GM19455 (cell line): ENCODE data around the gene SUMO2.
"Not testable (repeated sequence)": the region's sequence is repeated elsewhere in the genome, so short reads cannot be mapped to it uniquely, and the experiment has no call there.

Source experiments
- ATAC-seq: cut with Tn5 transposase; IDR thresholded peaks from one replicate; pipeline ENCODE4 v1.9.1; 2021; ENCODE audit not compliant: unreplicated experiment

Gene SUMO2

DNA sequence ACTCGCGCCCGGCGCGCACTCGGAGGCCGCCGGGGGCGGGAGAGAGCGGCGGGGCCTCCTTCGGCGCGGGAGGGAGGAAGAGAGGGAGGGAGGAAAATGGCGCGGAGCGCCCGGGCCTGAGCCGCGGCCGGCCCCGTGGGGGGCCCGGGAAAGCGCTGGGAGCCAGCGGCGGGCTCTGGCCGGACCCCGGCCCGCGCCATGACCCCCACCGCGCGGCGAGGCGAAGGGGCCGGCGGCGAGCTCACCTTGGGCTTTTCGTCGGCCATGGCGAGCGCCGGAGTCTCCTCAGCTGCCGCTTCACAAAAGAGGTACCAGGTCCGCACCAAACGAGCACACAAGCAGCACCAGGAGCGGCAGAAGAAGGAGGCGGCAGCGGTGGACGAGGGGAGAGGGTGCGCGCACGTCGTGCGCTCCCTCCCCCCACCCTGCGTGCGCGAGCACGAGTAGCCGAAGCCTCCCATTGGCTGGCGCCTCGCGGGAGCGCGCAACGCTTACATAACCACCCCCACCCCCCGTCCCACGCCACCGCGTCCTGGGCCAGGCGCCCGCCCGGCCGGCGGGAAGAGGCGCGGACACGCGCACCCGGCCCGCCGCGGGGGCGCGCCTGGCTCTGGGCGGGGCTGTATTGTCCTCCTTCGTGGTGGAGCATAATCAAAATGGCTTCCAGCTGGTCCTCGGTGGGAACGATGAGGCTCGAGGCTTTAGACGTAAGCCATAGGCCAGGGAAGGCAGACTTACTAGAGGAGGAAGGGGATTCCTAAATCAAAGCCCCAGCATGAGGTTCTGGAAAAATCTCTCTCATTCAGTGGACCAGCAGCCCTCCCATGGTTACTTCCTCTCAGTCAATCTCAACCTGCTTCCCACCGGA lies at the start of gene SUMO2:
SUMO2 (minus strand) TSS at position 391 of the 868 bp plus-strand sequence; CDS start at position 266, 125 bp downstream.
- peak; percentile 68 for ATAC-seq

DNA sequence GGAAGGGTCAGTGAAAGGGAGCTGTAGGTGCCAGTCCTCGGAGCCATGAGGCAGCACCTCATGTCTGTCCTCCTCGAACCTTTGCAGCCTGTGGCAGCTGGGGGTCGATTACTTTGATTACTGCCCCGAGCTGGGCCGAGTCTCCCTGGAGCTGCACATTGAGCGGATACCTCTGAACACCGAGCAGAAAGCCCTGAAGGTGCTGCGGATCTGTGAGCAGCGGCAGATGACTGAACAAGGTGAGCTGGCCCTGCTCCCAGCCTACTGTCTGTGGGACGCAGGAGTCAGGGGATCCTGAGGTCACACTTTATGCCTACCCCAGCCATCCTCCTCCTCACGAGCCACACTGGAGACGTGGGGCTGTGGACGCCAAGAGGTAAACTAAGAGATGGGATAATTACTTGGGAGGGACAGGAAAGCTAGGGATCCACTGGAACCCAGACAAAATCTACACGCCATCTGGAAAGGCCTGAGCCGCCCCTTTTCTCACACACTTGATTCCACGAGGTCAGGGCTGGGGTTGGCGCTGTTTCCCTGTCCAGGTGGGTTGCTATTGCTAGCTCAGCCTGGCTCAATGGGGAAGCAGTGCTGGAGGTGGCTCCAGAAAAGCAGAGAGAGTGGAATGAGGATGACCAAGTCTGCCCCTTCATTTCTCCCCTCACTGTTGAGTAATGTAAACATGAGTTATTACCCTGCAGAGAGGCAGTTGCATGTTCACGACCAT lies 49.1 kb upstream of the SUMO2 start:
- ATAC-seq, result no peak

DNA sequence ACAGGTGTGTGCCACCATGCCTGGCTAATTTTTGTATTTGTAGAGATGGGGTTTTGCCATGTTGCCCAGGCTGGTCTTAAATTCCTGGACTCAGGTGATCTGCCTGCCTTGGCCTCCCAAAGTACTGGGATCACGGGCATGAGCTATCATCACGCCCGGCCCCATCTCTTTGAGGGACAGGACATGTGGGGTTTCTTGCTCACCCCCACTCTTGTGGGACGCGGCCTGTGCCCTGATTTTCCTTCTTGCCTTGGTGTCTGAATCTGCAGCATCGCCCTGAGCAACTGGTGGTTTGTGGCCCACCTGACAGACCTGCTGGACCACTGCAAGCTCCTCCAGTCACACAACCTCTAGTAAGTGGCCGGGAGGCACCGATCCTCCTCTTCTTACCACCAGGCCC lies 48.3 kb upstream of the SUMO2 start:
- ATAC-seq, result no peak

DNA sequence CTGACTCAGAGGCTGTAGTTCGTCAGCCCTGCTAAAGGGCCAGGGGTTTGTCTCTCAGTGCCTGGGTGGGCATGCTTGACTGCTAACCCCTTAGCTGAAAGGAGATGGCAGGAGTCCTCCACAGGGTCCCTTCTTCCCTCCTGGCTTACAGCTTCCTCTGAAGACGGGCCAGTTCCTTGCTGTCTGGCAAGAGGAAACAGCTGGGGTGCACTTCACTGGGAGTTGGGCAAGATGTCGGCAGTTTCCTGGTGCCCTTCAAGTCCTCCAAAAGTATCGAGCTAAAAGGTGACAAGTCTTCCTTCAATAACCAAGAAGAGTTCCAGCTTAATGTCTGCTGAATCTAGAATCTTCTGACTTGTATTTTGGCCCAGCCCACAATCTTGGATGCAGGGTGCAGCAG lies 46.1 kb upstream of the SUMO2 start:
- ATAC-seq, result no peak

DNA sequence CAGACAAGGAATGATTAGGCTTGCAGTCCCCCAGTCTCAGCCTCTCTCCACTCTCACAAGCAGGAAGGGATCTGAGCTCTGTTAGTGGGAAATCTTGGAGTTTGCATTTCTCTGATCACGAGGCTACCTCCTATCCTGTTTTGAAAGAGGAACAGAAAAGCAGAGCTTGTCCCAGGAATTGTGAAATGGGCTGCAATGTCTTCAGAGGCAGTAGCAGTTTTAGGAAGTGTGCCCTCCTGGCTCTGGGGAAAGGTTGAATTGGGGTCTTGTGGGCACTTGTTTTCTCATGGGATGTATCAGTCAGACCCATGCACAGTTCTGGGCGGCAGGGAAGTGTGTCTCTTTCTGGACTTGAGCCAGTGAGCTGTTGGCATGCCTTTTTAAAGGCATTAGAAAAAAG lies 45.5 kb upstream of the SUMO2 start:
- ATAC-seq, result no peak

DNA sequence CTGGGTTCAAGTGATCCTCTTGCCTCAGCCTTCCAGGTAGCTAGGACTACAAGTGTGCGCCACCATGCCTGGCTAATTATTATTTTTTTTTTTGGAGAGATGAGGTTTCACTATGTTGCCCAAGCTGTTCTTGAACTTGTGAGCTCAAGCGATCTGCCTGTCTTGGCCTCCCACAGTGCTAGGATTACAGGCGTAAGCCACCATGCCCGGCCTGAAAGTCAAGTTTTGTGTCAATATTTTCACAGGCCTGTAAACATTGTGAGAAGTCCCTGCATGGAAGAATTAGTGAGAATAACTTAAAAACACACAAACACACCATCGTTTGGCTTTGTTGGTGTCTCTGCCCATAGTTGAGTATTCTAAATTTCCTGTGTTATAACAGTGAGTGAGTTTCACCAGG lies 45.0 kb upstream of the SUMO2 start:
- no peak for ATAC-seq

DNA sequence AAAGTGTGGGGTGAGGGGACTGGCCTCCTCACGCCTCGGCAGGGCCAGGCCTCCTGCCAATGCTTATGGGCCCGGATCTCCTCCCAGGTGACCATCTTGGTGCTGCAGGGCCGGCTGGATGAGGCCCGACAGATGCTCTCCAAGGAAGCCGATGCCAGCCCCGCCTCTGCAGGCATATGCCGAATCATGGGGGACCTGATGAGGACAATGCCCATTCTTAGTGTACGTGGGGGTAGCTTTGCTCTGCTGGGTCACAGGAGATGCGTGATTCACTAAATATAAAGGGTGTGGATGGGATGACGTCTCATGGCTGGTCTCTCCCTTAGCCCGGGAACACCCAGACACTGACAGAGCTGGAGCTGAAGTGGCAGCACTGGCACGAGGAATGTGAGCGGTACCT lies 42.3 kb upstream of the SUMO2 start:
- ATAC-seq, result no peak

DNA sequence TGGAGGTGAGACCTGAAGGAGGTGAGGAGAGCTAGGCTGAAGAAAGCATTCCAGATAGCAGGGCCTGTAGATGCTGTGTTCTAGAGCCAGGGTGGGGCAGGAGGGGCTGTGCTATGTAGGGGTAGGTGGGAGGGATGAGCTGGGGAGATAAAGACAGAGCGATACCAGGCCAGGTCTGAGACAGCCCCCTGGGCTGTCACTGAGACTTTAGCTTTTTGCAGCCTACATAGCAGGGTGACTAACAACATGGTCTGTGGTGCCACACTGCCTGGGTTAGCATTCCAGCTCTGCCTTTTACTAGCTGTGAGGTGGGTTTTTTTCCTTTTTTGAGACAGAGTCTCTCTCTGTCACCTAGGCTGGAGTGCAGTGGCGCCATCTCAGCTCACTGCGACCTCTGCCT lies 37.1 kb upstream of the SUMO2 start:
- no peak for ATAC-seq

DNA sequence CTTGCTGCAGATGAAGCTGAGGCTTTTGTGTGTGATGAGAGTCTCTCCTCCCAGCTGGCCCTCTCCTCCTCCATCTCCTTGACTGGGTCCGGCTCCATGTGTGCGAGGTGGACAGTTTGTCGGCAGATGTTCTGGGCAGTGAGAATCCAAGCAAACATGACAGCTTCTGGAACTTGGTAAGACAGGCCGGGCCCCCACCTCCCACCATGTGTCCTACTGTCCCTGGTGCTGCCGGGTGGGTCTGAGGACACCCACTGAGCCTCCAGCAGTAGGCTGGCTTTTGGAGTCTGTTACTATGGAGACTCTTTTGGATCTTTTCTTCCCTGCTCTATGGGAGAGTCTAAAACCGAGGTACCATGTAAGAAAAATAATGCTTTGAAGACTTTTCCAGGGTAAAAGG lies 35.4 kb upstream of the SUMO2 start:
- no peak for ATAC-seq

DNA sequence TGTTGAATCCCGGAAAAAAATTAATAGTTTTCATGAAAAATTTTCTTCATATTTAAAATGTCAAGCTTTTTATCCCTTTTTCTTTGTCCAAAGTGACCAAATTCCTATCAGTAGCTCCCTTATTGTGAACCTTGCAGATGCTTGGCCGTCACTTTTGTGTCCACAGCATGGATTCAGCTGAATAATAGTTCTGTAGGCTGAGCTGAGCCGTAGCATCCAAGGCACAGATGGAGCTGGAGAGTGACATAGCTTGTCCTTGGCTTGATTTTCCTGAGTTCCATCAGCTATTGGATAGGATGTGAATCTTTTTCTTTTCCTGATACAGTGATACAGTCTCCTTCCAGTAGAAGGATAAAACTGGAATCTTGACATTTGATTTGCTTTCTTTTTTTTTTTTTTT lies 26.3 kb upstream of the SUMO2 start:
- ATAC-seq, result no peak

DNA sequence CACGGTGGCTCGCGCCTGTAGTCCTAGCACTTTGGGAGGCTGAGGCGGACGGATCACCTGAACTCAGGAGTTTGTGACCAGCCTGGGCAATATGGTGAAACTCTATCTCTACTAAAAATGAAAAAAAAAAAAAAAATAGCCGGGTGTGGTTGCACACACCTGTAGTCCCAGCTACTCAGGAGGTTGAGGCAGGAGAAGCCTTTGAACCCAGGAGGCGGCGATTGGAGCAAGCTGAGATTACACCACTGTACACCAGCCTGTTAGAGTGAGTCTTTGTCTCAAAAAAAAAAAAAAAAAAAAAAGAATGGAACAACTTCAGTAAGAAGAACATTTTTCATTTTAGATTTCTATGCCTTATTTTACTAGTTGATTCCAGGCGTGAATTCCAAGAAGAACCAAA lies 25.4 kb upstream of the SUMO2 start:
- no peak for ATAC-seq

DNA sequence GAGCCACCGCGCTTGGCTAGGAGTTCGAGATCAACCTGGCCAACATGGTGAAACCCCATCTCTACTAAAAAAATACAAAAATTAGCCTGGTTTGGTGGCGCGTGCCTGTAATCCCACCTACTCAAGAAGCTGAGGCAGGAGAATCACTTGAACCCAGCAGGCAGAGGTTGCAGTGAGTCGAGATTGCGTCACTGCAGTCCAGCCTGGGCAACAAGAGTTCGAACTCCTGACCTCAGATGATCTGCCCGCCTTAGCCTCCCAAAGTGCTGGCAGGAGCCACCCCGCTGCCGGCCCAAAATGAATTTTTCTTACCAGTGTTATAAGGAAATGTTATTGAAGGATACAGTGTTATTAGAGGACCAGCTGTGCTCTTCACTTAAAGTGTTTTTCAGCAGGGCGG lies 25.0 kb upstream of the SUMO2 start:
- ATAC-seq, result no peak

DNA sequence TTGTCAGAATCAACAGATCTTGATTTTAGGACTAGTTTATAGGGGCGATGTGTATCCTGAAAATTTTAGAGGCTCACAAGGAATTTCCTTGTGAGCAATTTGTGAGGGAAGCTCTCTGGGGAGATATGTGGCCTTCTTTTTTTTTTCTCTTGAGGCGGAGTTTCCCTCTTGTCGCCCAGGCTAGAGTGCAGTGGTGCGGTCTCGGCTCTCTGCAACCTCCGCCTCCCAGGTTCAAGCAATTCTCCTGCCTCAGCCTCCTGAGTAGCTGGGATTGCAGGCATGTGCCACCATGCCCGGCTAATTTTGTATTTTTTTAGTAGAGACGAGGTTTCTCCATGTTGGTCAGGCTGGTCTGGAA lies 24.3 kb upstream of the SUMO2 start:
- not testable (repeated sequence) for ATAC-seq

DNA sequence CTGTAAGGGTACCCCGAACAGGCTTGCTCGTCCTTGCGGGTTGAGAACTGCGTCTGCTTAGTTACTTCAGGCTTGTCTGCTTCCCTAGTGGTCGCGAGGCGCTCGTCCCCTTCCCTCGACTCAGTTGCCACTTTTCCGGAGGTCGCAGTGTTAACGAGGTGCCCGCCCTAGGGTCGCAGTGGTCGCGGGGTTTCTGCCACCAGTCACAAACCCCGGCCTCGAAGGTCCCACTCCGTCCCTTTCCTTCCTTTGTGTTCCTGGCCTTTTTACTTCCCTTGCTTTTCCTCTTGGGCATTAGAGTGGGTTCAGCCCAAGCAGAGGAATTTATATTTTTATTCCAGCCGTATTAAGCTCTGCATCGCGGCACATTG lies 23.0 kb upstream of the SUMO2 start:
- ATAC-seq, result no peak

DNA sequence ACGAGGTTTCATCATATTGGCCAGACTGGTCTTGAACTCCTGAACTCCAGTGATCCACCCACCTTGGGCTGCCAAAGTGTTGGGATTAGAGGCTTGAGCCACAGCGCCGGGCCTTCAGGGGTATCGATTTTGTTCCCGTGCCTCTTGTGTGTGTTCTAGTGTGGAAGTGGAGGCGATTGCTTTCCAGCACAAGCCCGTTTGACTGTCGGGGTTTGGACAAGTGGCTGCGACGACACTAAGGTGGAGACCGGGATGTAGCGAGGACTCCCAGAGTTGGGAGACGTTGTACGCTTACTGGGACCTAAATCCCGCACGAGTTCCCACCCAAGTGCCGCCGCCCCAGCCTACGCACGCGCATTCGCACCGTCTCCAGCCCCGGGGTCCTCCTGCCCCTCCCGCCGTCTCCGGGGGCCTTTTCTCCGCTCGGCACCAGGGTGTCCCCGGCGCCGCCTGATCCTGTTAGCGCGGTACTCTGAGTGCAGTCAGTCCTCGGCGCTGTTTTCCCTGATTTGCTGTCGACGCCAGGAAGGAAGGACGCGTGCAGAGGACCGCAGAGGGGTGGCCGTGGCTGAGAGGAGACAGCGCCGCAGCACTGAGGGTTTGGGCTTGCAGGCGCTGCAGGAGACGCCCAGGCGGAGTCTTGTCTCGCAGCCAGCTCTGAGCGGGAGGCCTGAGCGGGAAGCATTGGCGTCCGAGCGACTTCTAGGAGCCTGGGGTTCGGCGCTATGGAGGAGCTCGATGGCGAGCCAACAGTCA lies 22.5 kb upstream of the SUMO2 start, which contains the start of gene NUP85:
NUP85 (plus strand) TSS at position 643 of the 756 bp plus-strand sequence; CDS start at position 726, 83 bp downstream.
- peak; percentile 79 for ATAC-seq

DNA sequence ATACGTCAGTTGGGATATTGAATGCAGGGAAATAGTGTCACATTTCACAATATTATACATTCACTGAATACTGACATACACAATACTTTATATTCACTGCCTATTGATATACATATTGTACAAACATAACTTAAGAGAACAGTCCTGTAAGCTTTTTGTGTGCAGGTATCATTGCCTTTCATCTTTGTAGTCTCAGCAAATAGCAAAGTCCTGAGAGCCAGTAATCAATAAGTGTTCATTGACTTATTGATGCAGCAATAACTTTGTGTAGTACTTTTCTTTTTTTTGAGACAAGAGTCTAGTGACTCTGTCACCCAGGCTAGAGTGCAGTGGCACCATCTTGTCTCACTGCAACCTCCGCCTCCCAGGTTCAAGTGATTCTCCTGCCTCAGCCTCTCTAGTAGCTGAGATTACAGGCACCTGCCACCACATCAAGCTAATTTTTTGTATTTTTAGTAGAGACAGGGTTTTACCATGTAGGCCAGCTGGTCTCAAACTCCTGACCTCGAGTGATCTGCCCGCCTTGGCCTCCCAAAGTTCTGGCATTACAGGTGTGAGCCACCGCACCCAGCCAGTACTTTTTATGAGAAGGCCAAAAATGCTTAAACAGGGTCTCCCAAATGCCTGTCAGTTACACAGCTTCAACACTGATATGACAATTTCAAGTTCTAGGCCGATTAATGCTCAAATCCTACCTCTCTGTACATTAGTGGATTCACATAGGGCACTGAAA lies 17.3 kb upstream of the SUMO2 start:
- ATAC-seq, result no peak

DNA sequence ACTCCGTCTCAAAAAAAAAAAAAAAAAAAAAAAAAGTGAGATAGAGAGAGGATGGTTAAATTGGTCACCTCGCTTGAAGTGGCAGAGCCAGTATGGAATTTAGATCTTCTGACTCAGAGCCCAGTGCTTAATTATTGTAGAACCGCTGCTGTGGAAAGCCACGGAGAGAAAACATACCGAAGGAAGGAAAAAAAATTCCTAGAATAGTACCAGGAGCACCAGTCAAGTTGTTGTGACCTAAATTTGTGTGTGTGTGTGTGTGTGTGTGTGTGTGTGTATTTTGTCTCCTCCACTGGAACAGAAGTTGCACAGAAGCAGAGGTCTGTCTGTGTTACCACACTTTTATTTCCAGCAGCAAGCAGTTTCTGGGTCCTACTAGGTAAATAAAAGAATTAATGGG lies 12.1 kb upstream of the SUMO2 start:
- no peak for ATAC-seq

DNA sequence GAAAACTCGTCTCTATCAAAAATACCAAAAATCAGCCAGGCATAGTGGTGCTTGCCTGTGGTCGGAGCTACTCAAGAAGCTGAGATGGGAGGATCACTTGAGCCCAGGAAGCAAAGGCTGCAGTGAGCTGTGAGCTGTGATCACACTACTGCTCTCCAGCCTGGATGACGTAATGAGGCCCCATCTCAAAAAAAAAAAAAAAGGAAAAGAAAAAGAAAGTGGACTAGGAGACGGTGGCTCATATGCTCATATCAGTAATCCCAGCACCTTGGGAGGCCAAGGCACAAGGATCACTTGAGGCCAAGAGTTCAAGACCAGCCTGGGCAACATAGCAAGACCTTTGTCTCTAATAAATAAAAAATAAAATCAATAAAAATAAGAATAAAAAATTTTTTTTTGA lies 8.8 kb upstream of the SUMO2 start:
- ATAC-seq, result no peak

DNA sequence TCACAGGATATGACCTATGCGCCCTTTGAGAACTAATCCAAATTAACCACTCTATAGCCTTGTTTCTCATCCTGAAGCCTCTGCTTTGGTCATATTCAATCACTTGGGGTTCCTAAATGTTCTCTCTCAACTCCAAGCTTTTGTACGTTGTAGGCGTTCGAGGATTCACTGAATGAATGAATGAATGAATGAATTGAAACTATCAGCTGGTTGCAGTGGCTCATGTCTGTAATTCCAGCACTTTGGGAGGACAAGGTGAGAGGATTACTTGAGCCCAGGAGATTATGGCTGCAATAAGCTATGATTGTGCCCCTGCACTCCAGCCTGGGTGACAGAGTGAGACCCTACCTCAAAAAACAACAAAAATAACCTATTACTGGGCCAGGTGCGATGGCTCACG lies 5.9 kb upstream of the SUMO2 start:
- no peak for ATAC-seq

DNA sequence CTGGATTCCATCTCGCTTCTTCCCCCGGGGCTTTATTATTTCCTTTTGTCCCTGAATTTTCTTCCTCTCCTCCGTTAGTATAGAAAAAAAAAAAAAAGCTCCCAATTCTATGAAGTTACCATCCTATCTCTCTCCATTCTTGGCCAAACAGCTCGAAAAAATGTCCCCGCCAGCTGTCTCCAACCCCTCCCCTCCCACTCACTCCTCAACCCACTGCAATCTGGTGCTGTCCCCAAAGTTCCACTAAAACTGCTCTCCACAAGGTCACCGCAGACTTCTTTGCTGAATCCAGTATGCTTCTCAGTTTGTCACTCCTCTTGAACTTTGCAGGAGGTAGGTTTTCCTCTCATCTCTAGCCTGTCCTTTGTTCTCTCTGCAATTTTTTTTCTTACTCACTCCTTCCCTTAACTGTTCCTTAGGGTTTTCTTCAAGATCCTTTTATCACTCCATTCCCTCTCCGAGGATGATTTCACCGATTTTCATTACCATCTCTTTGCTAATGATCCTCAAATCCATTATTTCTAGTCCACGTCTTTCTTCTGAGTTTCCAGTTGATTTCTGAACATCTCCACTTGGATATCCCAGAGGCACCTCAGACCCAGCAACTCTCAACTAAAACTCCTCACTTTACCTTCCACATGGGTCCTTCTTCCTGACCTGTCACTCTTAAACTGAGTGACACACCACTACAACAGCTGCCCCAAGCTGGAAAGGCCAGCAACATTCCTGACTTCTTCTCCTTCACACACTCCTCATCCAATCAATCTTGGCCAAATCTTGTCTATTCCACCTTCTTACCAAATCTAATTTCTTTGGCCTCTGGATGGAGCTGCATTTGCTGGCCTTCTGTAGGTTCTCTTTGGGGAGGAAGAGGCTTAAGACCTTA lies 1.5 kb upstream of the SUMO2 start:
- ATAC-seq, result no peak
